H1 (cell line): ENCODE results near the gene HACD2. TPM values are rescaled to one million over a fixed set of nuclear protein-coding genes. Genes with fewer than 3 reads are reported as not detected.

Source experiments
- GABPA ChIP-seq: IDR thresholded peaks from 2 replicates; pipeline ENCODE4 v1.6.1; 2011; ENCODE audit warnings: mild to moderate bottlenecking, low read length, moderate library complexity, borderline replicate concordance; ENCODE audit not compliant: insufficient read depth
- JUND ChIP-seq: IDR thresholded peaks from 2 replicates; pipeline ENCODE4 v1.6.1; 2011; ENCODE audit warnings: mild to moderate bottlenecking, improper control_type of control experiment, low read length
- KDM4A ChIP-seq: IDR thresholded peaks from one replicate; pipeline ENCODE4 v1.7.1; 2012; ENCODE audit warnings: low read depth, mild to moderate bottlenecking, moderate library complexity, low read length, inconsistent platforms; ENCODE audit not compliant: severe bottlenecking
- TCF12 ChIP-seq: IDR thresholded peaks from 2 replicates; pipeline ENCODE4 v1.6.1; 2011; ENCODE audit warnings: low read depth, mild to moderate bottlenecking, low read length
- ZNF274 ChIP-seq: IDR thresholded peaks from 2 replicates; pipeline ENCODE4 v1.7.0; 2012; ENCODE audit warnings: low read length, borderline replicate concordance; ENCODE audit errors: extremely low read depth
- polyA plus RNA-seq, 7 experiments: library from polyadenylated mRNA; depleted of rRNA in 3 of 7; stranded (reverse) in 5 of 7; unstranded in 2 of 7; fragments of >200 nt in 5 of 7; fragments of 200-250 nt in 2 of 7; gene quantifications; 1 replicate in 5 of 7; 2 replicates in 1 of 7; 4 replicates in 1 of 7; pipeline versions ENCODE4 v1.2.1 to v1.2.3, GENCODE V29; 2011 to 2013; ENCODE audit warnings: missing spikeins in 2 of 7, mixed read lengths in 2 of 7
- total RNA-seq: library from RNA; stranded (reverse); fragmentation: NEBNext Ultra II Directional; extraction: Animal tissue kit (Norgen Biotek cat#: 25700); gene quantifications from 2 replicates; pipeline ENCODE4 v1.2.1, GENCODE V29; 2021
- TF ChIP-seq, protein P1 (sequence below): IDR thresholded peaks from 2 replicates; pipeline ENCODE4 v1.6.1; 2012; ENCODE audit warnings: inconsistent platforms

HACD2 gene
- total and polyA plus RNA-seq, 2 of the 8 experiments (the other 6 are each of a cell fraction or from before 2014, with no cell fraction given): 24.9 to 31.2 TPM

DNA sequence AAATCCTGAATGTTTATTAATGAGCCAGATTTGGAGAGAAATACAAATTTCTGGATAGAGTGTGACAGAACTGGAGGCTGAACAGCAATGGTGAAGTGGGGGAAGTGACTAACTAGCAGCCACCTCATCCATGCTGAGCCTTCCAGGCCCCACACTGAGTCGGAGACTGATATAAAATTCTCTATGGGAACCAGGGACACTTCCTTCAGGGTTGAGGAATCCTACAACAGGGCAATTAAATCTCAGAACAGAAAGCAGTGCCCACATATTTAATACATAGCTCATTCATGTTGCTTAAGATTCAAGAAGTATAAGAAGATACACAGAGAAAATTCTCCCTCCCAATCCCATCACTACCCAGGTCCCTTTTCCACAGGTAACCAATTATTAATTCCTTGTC lies 49.3 kb downstream of the HACD2 start (continued):
- TF ChIP-seq, protein P1, sequence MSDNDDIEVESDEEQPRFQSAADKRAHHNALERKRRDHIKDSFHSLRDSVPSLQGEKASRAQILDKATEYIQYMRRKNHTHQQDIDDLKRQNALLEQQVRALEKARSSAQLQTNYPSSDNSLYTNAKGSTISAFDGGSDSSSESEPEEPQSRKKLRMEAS: no peak
- no peak for TF ChIP-seq ZNF274
- no peak for TF ChIP-seq KDM4A
- no peak for TF ChIP-seq JUND
- no peak for TF ChIP-seq TCF12
- no peak for TF ChIP-seq GABPA
